NCI-H345 treated with DMSO at 0.1 percent for 48 hours (cell line): Measurements from ENCODE around the gene ATP5PB.

ENCODE experiments used
- DNase-seq: peaks from one replicate; lab custom pipeline; 2025; ENCODE audit not compliant: unreplicated experiment; lab: John Stamatoyannopoulos, UW

Gene ATP5PB

GRCh38 chr1:111446967-111447892 lies 2.0 kb upstream of the ATP5PB start:
- DNase-seq, result no peak

GRCh38 chr1:111448482-111448917 lies 764 bp upstream of the ATP5PB start:
- no peak for DNase-seq

- no peak for DNase-seq
Measured at GRCh38 chr1:111449703-111450017, 396 bp downstream of the ATP5PB start.

GRCh38 chr1:111450185-111450584 lies 921 bp downstream of the ATP5PB start:
- DNase-seq, result no peak

GRCh38 chr1:111452581-111452980 lies 3.3 kb downstream of the ATP5PB start:
- DNase-seq, result no peak

GRCh38 chr1:111453706-111454105 lies 4.4 kb downstream of the ATP5PB start:
- DNase-seq, result no peak

- no peak for DNase-seq
Measured at GRCh38 chr1:111454859-111455641, 5.8 kb downstream of the ATP5PB start.

- no peak for DNase-seq
Measured at GRCh38 chr1:111455642-111456031, 6.4 kb downstream of the ATP5PB start.

- DNase-seq, result no peak
Measured at GRCh38 chr1:111461765-111462164, 12.5 kb downstream of the ATP5PB start.

- no peak for DNase-seq
Measured at GRCh38 chr1:111462370-111463028, 13.2 kb downstream of the ATP5PB start.

- DNase-seq, result no peak
Measured at GRCh38 chr1:111463029-111463683, 13.9 kb downstream of the ATP5PB start.

GRCh38 chr1:111465754-111466153 lies 16.5 kb downstream of the ATP5PB start:
- DNase-seq, result no peak

GRCh38 chr1:111466480-111466879 lies 17.2 kb downstream of the ATP5PB start:
- DNase-seq, result no peak

- DNase-seq, result no peak
Measured at GRCh38 chr1:111467865-111468716, 18.8 kb downstream of the ATP5PB start.

GRCh38 chr1:111468717-111469100 lies 19.4 kb downstream of the ATP5PB start:
- no peak for DNase-seq

- DNase-seq, result no peak
Measured at GRCh38 chr1:111469539-111469938, 20.3 kb downstream of the ATP5PB start.

- no peak for DNase-seq
Measured at GRCh38 chr1:111470596-111470995, 21.3 kb downstream of the ATP5PB start.

GRCh38 chr1:111471012-111471411 lies 21.7 kb downstream of the ATP5PB start:
- DNase-seq, result no peak

GRCh38 chr1:111471538-111471937 lies 22.3 kb downstream of the ATP5PB start:
- DNase-seq, result no peak

- no peak for DNase-seq
Measured at GRCh38 chr1:111474106-111474505, 24.8 kb downstream of the ATP5PB start.
